DOHH2 (cell line): ENCODE data around the gene KRT6B.

Source experiments
- H3F3A ChIP-seq: fragments of 200-600 bp; sonication (generic), shearing (Covaris generic); 2 replicates; pipeline ENCODE4 v1.6.0; 2016; ENCODE audit warnings: antibody characterized with exemption, mild to moderate bottlenecking; ENCODE audit not compliant: control insufficient read depth, insufficient read depth
- H3K27ac ChIP-seq: fragments of 200-600 bp; sonication (generic); 2 replicates; pipeline ENCODE4 v1.5.1; 2014; ENCODE audit warnings: low read depth, mild to moderate bottlenecking, low read length, moderate library complexity
- H3K27me3 ChIP-seq: fragments of 200-600 bp; sonication (generic); 2 replicates; pipeline ENCODE4 v1.6.1; 2014; ENCODE audit warnings: mild to moderate bottlenecking, low read length, mixed read lengths; ENCODE audit not compliant: control insufficient read depth
- H3K36me3 ChIP-seq: fragments of 200-600 bp; sonication (generic); 2 replicates; pipeline ENCODE4 v1.6.1; 2014; ENCODE audit warnings: mild to moderate bottlenecking, low read length, moderate library complexity, mixed read lengths; ENCODE audit not compliant: control insufficient read depth
- H3K4me1 ChIP-seq: fragments of 200-600 bp; sonication (generic); 2 replicates; pipeline ENCODE4 v1.6.1; 2014; ENCODE audit warnings: mild to moderate bottlenecking, low read length, mixed read lengths; ENCODE audit not compliant: control insufficient read depth
- H3K4me2 ChIP-seq: fragments of 200-600 bp; sonication (generic); 2 replicates; pipeline ENCODE4 v1.6.0; 2014; ENCODE audit warnings: mild to moderate bottlenecking, low read length, moderate library complexity
- H3K4me3 ChIP-seq: fragments of 200-600 bp; sonication (generic); 2 replicates; pipeline ENCODE4 v1.5.1; 2014; ENCODE audit warnings: mild to moderate bottlenecking, low read length, mixed read lengths
- H3K79me2 ChIP-seq: fragments of 200-600 bp; sonication (generic); 2 replicates; pipeline ENCODE4 v1.6.1; 2014; ENCODE audit warnings: mild to moderate bottlenecking, low read length, mixed read lengths; ENCODE audit not compliant: control insufficient read depth
- H3K9me2 ChIP-seq: fragments of 200-600 bp; sonication (generic); replicated peaks from 2 replicates; pipeline ENCODE4 v1.6.1; 2014; ENCODE audit warnings: mild to moderate bottlenecking, low read length, mixed read lengths; ENCODE audit not compliant: control insufficient read depth
- H3K9me3 ChIP-seq: fragments of 200-600 bp; sonication (generic); 2 replicates; pipeline ENCODE4 v1.6.1; 2014; ENCODE audit warnings: antibody characterized with exemption, low read length, mixed read lengths; ENCODE audit not compliant: control insufficient read depth, insufficient read depth
- H4K20me1 ChIP-seq: fragments of 200-600 bp; sonication (generic); 2 replicates; pipeline ENCODE4 v1.6.0; 2014; ENCODE audit warnings: low read depth, mild to moderate bottlenecking, antibody characterized with exemption, low read length, moderate library complexity; ENCODE audit not compliant: control insufficient read depth, insufficient read depth
- EZH2phosphoT487 ChIP-seq: fragments of 200-600 bp; sonication (generic); IDR thresholded peaks from 2 replicates; pipeline ENCODE4 v1.6.1; 2017; ENCODE audit warnings: borderline replicate concordance, mild to moderate bottlenecking, antibody characterized with exemption, low read length, moderate library complexity, mixed read lengths
- TF ChIP-seq, protein P1 (sequence below): fragments of 200-600 bp; sonication (generic); IDR thresholded peaks from one replicate; pipeline ENCODE4 v1.5.1; 2014; ENCODE audit warnings: antibody characterized with exemption, mild to moderate bottlenecking, low read depth, low read length; ENCODE audit not compliant: poor library complexity, severe bottlenecking

The KRT6B gene

DNA sequence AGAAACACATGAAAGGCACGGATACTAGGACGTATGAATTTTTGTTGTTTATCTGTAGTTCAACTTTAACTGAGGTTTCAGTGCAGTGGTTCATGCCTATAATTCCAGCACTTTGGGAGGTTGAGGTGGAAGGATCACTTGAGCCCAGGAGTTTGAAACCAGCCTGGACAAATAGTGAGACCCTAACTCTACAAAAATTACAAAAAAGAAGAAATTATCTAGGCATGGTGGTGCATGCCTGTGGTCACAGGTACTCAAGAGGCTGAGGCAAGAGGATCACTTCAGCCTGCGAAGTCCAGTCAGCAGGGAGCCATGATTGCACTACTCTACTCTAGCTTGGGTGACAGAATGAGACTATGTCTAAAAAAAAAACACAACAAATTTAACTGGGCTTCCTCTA lies 8.0 kb downstream of the KRT6B start:
- H3F3A ChIP-seq: no peaks in the 10 kb centered on the region
- TF ChIP-seq EZH2phosphoT487: no peak
- TF ChIP-seq, protein P1, sequence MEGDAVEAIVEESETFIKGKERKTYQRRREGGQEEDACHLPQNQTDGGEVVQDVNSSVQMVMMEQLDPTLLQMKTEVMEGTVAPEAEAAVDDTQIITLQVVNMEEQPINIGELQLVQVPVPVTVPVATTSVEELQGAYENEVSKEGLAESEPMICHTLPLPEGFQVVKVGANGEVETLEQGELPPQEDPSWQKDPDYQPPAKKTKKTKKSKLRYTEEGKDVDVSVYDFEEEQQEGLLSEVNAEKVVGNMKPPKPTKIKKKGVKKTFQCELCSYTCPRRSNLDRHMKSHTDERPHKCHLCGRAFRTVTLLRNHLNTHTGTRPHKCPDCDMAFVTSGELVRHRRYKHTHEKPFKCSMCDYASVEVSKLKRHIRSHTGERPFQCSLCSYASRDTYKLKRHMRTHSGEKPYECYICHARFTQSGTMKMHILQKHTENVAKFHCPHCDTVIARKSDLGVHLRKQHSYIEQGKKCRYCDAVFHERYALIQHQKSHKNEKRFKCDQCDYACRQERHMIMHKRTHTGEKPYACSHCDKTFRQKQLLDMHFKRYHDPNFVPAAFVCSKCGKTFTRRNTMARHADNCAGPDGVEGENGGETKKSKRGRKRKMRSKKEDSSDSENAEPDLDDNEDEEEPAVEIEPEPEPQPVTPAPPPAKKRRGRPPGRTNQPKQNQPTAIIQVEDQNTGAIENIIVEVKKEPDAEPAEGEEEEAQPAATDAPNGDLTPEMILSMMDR: no peak
- H3K9me3 ChIP-seq: no peaks in the 10 kb centered on the region
- no peaks in the 10 kb centered on the region for H3K9me2 ChIP-seq
- no peak overlapping the region for H3K4me2 ChIP-seq
- H3K79me2 ChIP-seq: no peaks in the 10 kb centered on the region
- H3K4me3 ChIP-seq: no peak overlapping the region
- no peaks in the 10 kb centered on the region for H4K20me1 ChIP-seq
- peaks cover 6% of the 10 kb centered on the region; the same call in 1 of the 2 replicates for H3K27me3 ChIP-seq
- no peaks in the 10 kb centered on the region for H3K4me1 ChIP-seq
- no peaks in the 10 kb centered on the region for H3K36me3 ChIP-seq
- H3K27ac ChIP-seq: no peak overlapping the region

DNA sequence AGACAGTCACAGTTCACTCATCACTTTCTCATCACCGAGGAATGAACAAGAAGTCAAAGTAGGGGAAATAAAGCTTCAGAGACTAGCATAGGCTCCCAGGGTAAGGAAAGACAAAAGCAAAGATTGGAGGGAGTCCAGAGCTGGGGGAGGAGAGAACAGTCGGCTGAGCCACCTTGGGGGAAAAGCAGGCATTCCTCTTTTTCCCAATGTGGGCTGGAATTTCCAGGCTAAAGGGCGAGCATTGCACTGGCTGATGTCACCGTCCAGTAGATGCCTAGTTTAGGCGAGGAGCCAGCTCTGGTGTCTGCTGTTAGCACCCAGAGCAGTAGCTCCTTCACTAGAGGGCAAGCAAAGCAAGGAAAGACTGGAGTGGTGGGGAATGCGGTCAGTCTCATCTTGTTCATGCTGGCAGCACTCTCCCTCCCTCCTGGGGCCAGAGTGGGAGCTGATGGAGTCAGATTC lies 9.3 kb downstream of the KRT6B start:
- Histone ChIP-seq H3K27ac (no peak overlapping the region), H3K79me2 (no peaks in the 10 kb centered on the region), H3K36me3 (no peaks in the 10 kb centered on the region), H3K4me3 (no peak overlapping the region), H4K20me1 (no peaks in the 10 kb centered on the region), H3K9me3 (no peaks in the 10 kb centered on the region), H3K9me2 (no peaks in the 10 kb centered on the region), H3K4me2 (no peak overlapping the region), H3F3A (no peaks in the 10 kb centered on the region), H3K4me1 (no peaks in the 10 kb centered on the region), H3K27me3 (peaks cover 6% of the 10 kb centered on the region; the same call in 1 of the 2 replicates)
- TF ChIP-seq EZH2phosphoT487: no peak
- TF ChIP-seq, protein P1: no peak

DNA sequence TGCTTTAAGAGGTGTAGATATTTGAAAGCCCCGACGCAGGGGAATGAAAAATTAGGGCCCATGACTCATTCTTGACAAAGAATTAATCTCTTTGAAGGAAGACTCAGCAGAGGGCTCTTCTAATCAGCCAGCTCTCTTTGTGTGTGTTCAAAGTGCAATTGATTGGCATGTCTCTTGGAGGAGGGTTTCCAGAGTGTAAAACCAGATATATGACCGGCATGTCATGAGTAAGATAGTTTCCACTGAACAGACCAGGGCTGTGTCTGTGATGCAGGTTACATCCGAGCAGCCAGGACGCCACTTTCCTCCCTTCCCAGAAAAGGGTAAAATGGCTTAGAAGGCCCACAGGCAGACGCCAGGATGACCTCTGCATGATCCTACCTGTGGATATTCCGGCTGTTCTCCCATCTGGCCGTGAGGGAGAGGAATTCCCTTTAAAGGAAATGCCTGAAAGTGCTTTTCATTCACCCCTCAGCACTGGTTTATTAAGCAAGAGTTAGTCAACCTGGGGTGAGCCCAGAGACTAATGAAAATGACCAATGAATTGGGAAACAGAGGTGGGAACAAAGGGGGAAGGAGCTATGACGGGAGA lies 10.5 kb downstream of the KRT6B start:
- Histone ChIP-seq H3K4me2 (no peak overlapping the region), H4K20me1 (no peaks in the 10 kb centered on the region), H3F3A (no peaks in the 10 kb centered on the region), H3K36me3 (no peaks in the 10 kb centered on the region), H3K79me2 (no peaks in the 10 kb centered on the region), H3K27me3 (peaks cover 6% of the 10 kb centered on the region; the same call in 1 of the 2 replicates), H3K4me1 (no peaks in the 10 kb centered on the region), H3K9me3 (no peaks in the 10 kb centered on the region), H3K27ac (no peak overlapping the region), H3K4me3 (no peak overlapping the region), H3K9me2 (no peaks in the 10 kb centered on the region)
- TF ChIP-seq, protein P1: no peak
- TF ChIP-seq EZH2phosphoT487: no peak
